Mesenchymal stem cell (in vitro differentiated cells and primary cell): ENCODE results near the gene DCLK3.
A peak's percentile ranks its signal among the peaks of the same experiment; 100 is the strongest.

Experiments used
- DNase-seq: peaks from one replicate; pipeline ENCODE4 v3.0.0-alpha.2; 2013
- H2AFZ ChIP-seq: one replicate; pipeline ENCODE4 v1.6.1; 2013; ENCODE audit warnings: low read depth, mild to moderate bottlenecking, control low read depth, inconsistent platforms, low read length, moderate library complexity
- H2AK5ac ChIP-seq: 2 replicates; pipeline ENCODE4 v1.6.1; 2013; ENCODE audit warnings: low read length, moderate library complexity, mild to moderate bottlenecking, inconsistent platforms; ENCODE audit not compliant: severe bottlenecking
- H2BK120ac ChIP-seq: one replicate; pipeline ENCODE4 v1.6.1; 2013; ENCODE audit warnings: low read depth, mild to moderate bottlenecking, inconsistent platforms, low read length, moderate library complexity
- H2BK12ac ChIP-seq, 2 experiments: one replicate each; pipeline ENCODE4 v1.6.1; 2013; ENCODE audit warnings: inconsistent platforms in 2 of 2, low read length in 2 of 2, mild to moderate bottlenecking in 2 of 2, moderate library complexity in 2 of 2, control low read depth in 1 of 2
- H2BK15ac ChIP-seq: one replicate; pipeline ENCODE4 v1.6.1; 2013; ENCODE audit warnings: mild to moderate bottlenecking, low read depth, inconsistent platforms; ENCODE audit not compliant: poor library complexity, severe bottlenecking
- H2BK5ac ChIP-seq: 2 replicates; pipeline ENCODE4 v1.6.1; 2013; ENCODE audit warnings: low read depth, mild to moderate bottlenecking, low read length, control low read depth, inconsistent platforms; ENCODE audit not compliant: poor library complexity, severe bottlenecking
- H3K14ac ChIP-seq, 2 experiments: one replicate each; pipeline ENCODE4 v1.6.1; 2013; ENCODE audit warnings: inconsistent platforms in 2 of 2, low read length in 2 of 2, control low read depth in 1 of 2, mild to moderate bottlenecking in 1 of 2, moderate library complexity in 1 of 2
- H3K18ac ChIP-seq, 2 experiments: one replicate each; pipeline ENCODE4 v1.6.1; 2013; ENCODE audit warnings: inconsistent platforms in 2 of 2, low read length in 2 of 2, control low read depth in 1 of 2, low read depth in 1 of 2, mild to moderate bottlenecking in 1 of 2
- H3K23ac ChIP-seq, 2 experiments: one replicate each; pipeline ENCODE4 v1.6.1; 2013; ENCODE audit warnings: inconsistent platforms in 2 of 2, low read length in 2 of 2, mild to moderate bottlenecking in 2 of 2, moderate library complexity in 2 of 2, control low read depth in 1 of 2
- H3K27ac ChIP-seq: 2 replicates; pipeline ENCODE4 v1.5.1; 2013; ENCODE audit warnings: mild to moderate bottlenecking, moderate library complexity, low read length, control low read depth, inconsistent platforms; ENCODE audit not compliant: poor library complexity, severe bottlenecking
- H3K27me3 ChIP-seq, 2 experiments: 2 replicates each; pipeline versions ENCODE4 v1.6.1 to v1.7.0; 2013; ENCODE audit warnings: low read length in 2 of 2, mild to moderate bottlenecking in 2 of 2, moderate library complexity in 2 of 2, control low read depth in 1 of 2, inconsistent platforms in 1 of 2; ENCODE audit not compliant: control insufficient read depth in 1 of 2, insufficient read depth in 1 of 2
- H3K36me3 ChIP-seq, 2 experiments: 2 replicates each; pipeline versions ENCODE4 v1.6.1 to v1.7.0; 2013; ENCODE audit warnings: low read length in 2 of 2, control low read depth in 1 of 2, inconsistent platforms in 1 of 2, low read depth in 1 of 2, mild to moderate bottlenecking in 1 of 2; ENCODE audit not compliant: insufficient read depth in 2 of 2, control insufficient read depth in 1 of 2
- H3K4ac ChIP-seq, 2 experiments: one replicate each; pipeline ENCODE4 v1.6.1; 2013; ENCODE audit warnings: inconsistent platforms in 2 of 2, low read length in 2 of 2, mild to moderate bottlenecking in 2 of 2, moderate library complexity in 2 of 2, control low read depth in 1 of 2, low read depth in 1 of 2
- H3K4me1 ChIP-seq: 2 replicates; pipeline ENCODE4 v1.6.1; 2013; ENCODE audit warnings: low read depth, low read length, control low read depth; ENCODE audit not compliant: control insufficient read depth, insufficient read depth
- H3K4me2 ChIP-seq: 2 replicates; pipeline ENCODE4 v1.6.1; 2013; ENCODE audit warnings: low read length, mild to moderate bottlenecking, inconsistent platforms; ENCODE audit not compliant: poor library complexity, severe bottlenecking
- H3K4me3 ChIP-seq, 2 experiments: 2 replicates each; pipeline versions ENCODE4 v1.5.1 to v1.7.0; 2013; ENCODE audit warnings: low read length in 2 of 2, mild to moderate bottlenecking in 2 of 2, control low read depth in 1 of 2, low read depth in 1 of 2; ENCODE audit not compliant: insufficient read depth in 1 of 2
- H3K79me1 ChIP-seq: replicated peaks from 2 replicates; pipeline ENCODE4 v1.6.1; 2013; ENCODE audit warnings: mild to moderate bottlenecking, control low read depth, low read length, inconsistent platforms; ENCODE audit not compliant: poor library complexity, severe bottlenecking
- H3K9ac ChIP-seq: 2 replicates; pipeline ENCODE4 v1.7.0; 2013; ENCODE audit warnings: mild to moderate bottlenecking, low read length, moderate library complexity
- H3K9me3 ChIP-seq: 2 replicates; pipeline ENCODE4 v1.7.0; 2013; ENCODE audit warnings: mild to moderate bottlenecking, low read length; ENCODE audit not compliant: control insufficient read depth
- H4K8ac ChIP-seq: one replicate; pipeline ENCODE4 v1.6.1; 2013; ENCODE audit warnings: inconsistent platforms, mild to moderate bottlenecking, low read length, moderate library complexity
- H4K91ac ChIP-seq: one replicate; pipeline ENCODE4 v1.6.1; 2013; ENCODE audit warnings: mild to moderate bottlenecking, low read length, inconsistent platforms
- WGBS: methylation state at CpG from one replicate; pipeline ENCODE4 v1.1.7; 2013; ENCODE audit warnings: mixed read lengths; 5-methylcytosine and 5-hydroxymethylcytosine counted together

DCLK3 gene

DNA sequence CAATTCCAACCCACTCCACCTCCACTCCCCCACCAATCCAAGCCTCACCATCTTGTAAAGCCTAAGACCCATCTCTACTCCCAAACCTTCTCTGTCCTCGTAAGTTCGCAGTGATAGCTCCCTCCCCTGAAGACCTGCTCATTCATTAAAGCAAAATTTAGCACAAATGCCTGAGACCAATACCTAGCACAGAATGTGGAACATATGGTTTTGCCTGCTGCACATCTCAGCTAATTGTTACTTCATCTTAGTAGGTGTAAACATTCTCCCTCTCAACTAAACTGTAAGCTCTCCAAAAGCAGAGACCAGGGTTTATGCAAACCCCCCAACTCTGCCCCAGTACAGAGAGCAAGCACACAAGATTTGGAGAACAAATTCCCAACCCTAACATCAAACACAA is 20.5 kb downstream of the DCLK3 start:
- WGBS = 82% methylated on average over 2 of the region's 2 CpGs
- H2AFZ ChIP-seq = no peak overlapping the region

DNA sequence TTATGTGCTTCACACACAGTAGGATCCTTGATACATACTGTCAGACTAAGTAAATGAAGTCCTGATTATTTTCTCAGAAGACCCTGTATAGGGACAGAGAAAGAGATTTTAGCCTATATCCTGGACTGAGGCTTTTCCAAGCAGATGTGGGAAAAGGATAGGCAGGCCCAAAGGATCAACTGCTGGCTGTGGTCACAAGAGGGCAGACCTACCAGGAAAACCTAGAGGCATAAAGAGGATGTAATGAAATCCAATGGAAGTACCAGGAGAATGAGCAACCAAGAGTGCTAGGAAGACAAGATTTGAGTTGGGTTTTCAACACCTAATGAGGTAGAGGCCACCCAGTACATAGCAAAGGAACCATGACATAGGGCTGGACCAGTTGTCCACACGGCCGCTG is 23.1 kb downstream of the DCLK3 start:
- Histone ChIP-seq H2AFZ (no peak overlapping the region), H4K8ac (no peak overlapping the region), H2BK12ac (no peak overlapping the region), H3K14ac (no peak overlapping the region), H2BK15ac (no peak overlapping the region), H3K4me2 (no peak overlapping the region), H2AK5ac (no peak overlapping the region), H3K9ac (no peak overlapping the region), H3K36me3 (no peaks in the 10 kb centered on the region), H3K4me3 (no peak overlapping the region), H3K79me1 (no peaks in the 10 kb centered on the region), H4K91ac (no peak overlapping the region), H2BK5ac (no peak overlapping the region), H3K27me3 (peaks cover 0 to 32% of the 10 kb centered on the region in 2 experiments), H3K27ac (no peak overlapping the region), H2BK120ac (no peak overlapping the region), H3K9me3 (no peaks in the 10 kb centered on the region), H3K4me1 (peaks cover 1% of the 10 kb centered on the region), H3K18ac (no peak overlapping the region), H3K23ac (no peak overlapping the region), H3K4ac (no peak overlapping the region)
- WGBS = 96% methylated on average over 2 of the region's 2 CpGs
- peak; percentile 8 for DNase-seq

More for the DNA sequence above, 20.5 kb downstream of the DCLK3 start:
- no peak for DNase-seq
- Histone ChIP-seq H4K91ac (no peak overlapping the region), H3K27ac (no peak overlapping the region), H2BK12ac (no peak overlapping the region), H3K4me1 (peaks cover 1% of the 10 kb centered on the region), H3K4me2 (no peak overlapping the region), H3K23ac (no peak overlapping the region), H2BK120ac (no peak overlapping the region), H3K36me3 (no peaks in the 10 kb centered on the region), H2BK5ac (no peak overlapping the region), H3K4ac (no peak overlapping the region), H3K14ac (no peak overlapping the region), H3K9ac (no peak overlapping the region), H4K8ac (no peak overlapping the region), H3K27me3 (peaks cover 0 to 39% of the 10 kb centered on the region in 2 experiments), H3K18ac (no peak overlapping the region), H2AK5ac (no peak overlapping the region), H3K79me1 (no peaks in the 10 kb centered on the region), H3K9me3 (no peaks in the 10 kb centered on the region), H3K4me3 (no peak overlapping the region), H2BK15ac (no peak overlapping the region)

DNA sequence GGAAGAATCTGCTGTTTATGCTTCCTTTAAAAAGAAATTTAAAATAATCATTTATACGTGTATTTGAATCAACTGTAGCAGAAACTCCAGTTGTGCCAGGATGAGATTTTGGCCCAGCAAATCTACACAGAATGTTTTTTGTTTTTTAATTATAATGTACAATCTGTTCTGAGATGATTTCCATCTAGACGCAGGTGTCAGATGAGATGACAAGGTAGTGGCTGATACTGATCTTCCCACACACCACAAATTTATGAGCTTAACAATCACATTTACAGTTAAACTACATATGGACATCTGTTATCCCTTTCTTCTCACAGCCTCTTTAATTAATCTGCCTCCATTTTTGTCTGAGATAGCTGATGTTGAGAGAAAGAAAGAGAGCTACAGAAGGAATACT is 23.6 kb downstream of the DCLK3 start:
- no peak for DNase-seq
- H3K4me2 ChIP-seq = no peak overlapping the region
- no peak overlapping the region for H3K27ac ChIP-seq
- H3K4me3 ChIP-seq = no peak overlapping the region
- H2BK12ac ChIP-seq = no peak overlapping the region
- no peak overlapping the region for H2AFZ ChIP-seq
- H4K8ac ChIP-seq = no peak overlapping the region
- no peak overlapping the region for H3K18ac ChIP-seq
- peaks cover 1% of the 10 kb centered on the region for H3K4me1 ChIP-seq
- no peak overlapping the region for H3K9ac ChIP-seq
- H2BK5ac ChIP-seq = no peak overlapping the region
- H3K36me3 ChIP-seq = no peaks in the 10 kb centered on the region
- H3K23ac ChIP-seq = no peak overlapping the region
- 100% methylated on average over 1 of the region's 2 CpGs for WGBS
- no peak overlapping the region for H2BK120ac ChIP-seq
- H4K91ac ChIP-seq = no peak overlapping the region
- H2BK15ac ChIP-seq = no peak overlapping the region
- no peak overlapping the region for H2AK5ac ChIP-seq
- no peak overlapping the region for H3K4ac ChIP-seq
- no peak overlapping the region for H3K14ac ChIP-seq
- no peaks in the 10 kb centered on the region for H3K9me3 ChIP-seq
- peaks cover 0 to 32% of the 10 kb centered on the region in 2 experiments for H3K27me3 ChIP-seq
- H3K79me1 ChIP-seq = no peaks in the 10 kb centered on the region

DNA sequence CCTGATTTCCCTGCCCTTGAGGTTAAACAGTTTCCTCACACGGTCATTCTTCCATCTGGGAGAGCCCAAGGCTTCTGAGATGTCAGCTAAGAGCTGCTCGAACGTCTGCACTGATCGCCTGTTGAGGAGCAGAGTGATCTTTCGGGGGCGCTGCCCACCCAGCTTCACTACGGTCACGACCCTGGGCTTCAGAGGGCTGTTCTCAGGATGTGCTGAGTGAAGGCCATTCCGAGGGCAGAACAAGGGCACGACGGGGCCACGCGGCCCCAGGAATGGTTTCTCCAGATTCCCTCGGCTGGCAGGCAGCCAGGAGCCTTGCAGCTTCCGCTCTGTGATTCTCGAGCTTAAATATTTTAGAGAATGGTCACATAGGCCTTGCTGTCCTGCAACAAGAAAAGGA is 25.7 kb downstream of the DCLK3 start:
- 76% methylated on average over 15 of the region's 16 CpGs for WGBS
- H3K79me1 ChIP-seq = no peaks in the 10 kb centered on the region

More for the DNA sequence above, 25.7 kb downstream of the DCLK3 start:
- Histone ChIP-seq H2BK15ac (no peak overlapping the region), H2BK12ac (no peak overlapping the region), H3K27ac (no peak overlapping the region), H2BK120ac (no peak overlapping the region), H3K9me3 (no peaks in the 10 kb centered on the region), H3K14ac (peak overlapping the region in 1 of 2 experiments; percentile 20), H3K4me2 (no peak overlapping the region), H3K4me3 (no peak overlapping the region), H3K27me3 (peaks cover 0 to 23% of the 10 kb centered on the region in 2 experiments), H4K8ac (no peak overlapping the region), H3K36me3 (no peaks in the 10 kb centered on the region), H3K4ac (no peak overlapping the region), H2AFZ (no peak overlapping the region), H3K23ac (no peak overlapping the region), H4K91ac (no peak overlapping the region), H3K18ac (no peak overlapping the region), H2BK5ac (no peak overlapping the region), H3K9ac (no peak overlapping the region), H2AK5ac (no peak overlapping the region), H3K4me1 (peaks cover 1% of the 10 kb centered on the region)
- DNase-seq = no peak
